Trophoblast cell (in vitro differentiated cells and primary cell): ENCODE data around the gene CTNNA1.

ENCODE experiments used
- DNase-seq, 2 donors: peaks; one replicate each; pipeline ENCODE4 v3.0.0-alpha.2; 2016
- H2AFZ ChIP-seq: 2 replicates; pipeline ENCODE4 v1.6.1; 2013; ENCODE audit warnings: low read length, moderate library complexity, mild to moderate bottlenecking; ENCODE audit not compliant: insufficient read depth, poor library complexity
- H2AK5ac ChIP-seq: 2 replicates; pipeline ENCODE4 v1.6.1; 2013; ENCODE audit warnings: mild to moderate bottlenecking, low read length
- H2BK120ac ChIP-seq: 2 replicates; pipeline ENCODE4 v1.6.1; 2013; ENCODE audit warnings: low read length, mild to moderate bottlenecking, moderate library complexity; ENCODE audit not compliant: insufficient read depth, poor library complexity
- H2BK12ac ChIP-seq: 2 replicates; pipeline ENCODE4 v1.6.1; 2013; ENCODE audit warnings: mild to moderate bottlenecking, low read length, moderate library complexity
- H2BK5ac ChIP-seq: 2 replicates; pipeline ENCODE4 v1.6.1; 2013; ENCODE audit warnings: low read length, low read depth, moderate library complexity, mild to moderate bottlenecking; ENCODE audit not compliant: poor library complexity
- H3K14ac ChIP-seq: 2 replicates; pipeline ENCODE4 v1.6.1; 2013; ENCODE audit warnings: mild to moderate bottlenecking, low read length
- H3K18ac ChIP-seq: 2 replicates; pipeline ENCODE4 v1.6.1; 2013; ENCODE audit warnings: mild to moderate bottlenecking, low read length
- H3K23ac ChIP-seq: 2 replicates; pipeline ENCODE4 v1.6.1; 2013; ENCODE audit warnings: low read length
- H3K27ac ChIP-seq: 2 replicates; pipeline ENCODE4 v1.5.1; 2013; ENCODE audit warnings: low read depth, mild to moderate bottlenecking, inconsistent platforms, low read length, moderate library complexity
- H3K27me3 ChIP-seq: 2 replicates; pipeline ENCODE4 v1.6.1; 2013; ENCODE audit warnings: inconsistent platforms, mild to moderate bottlenecking, low read length, moderate library complexity; ENCODE audit not compliant: insufficient read depth
- H3K36me3 ChIP-seq, 2 experiments: 1 replicate in 1 of 2; 2 replicates in 1 of 2; pipeline ENCODE4 v1.6.1; 2013; ENCODE audit warnings: low read length in 2 of 2, mild to moderate bottlenecking in 2 of 2, moderate library complexity in 1 of 2; ENCODE audit not compliant: insufficient read depth in 2 of 2, control insufficient read depth in 1 of 2
- H3K4ac ChIP-seq: 2 replicates; pipeline ENCODE4 v1.6.1; 2013; ENCODE audit warnings: low read depth, mild to moderate bottlenecking, low read length, moderate library complexity
- H3K4me1 ChIP-seq, 2 experiments: 1 replicate in 1 of 2; 2 replicates in 1 of 2; pipeline ENCODE4 v1.6.1; 2013; ENCODE audit warnings: low read length in 2 of 2, mild to moderate bottlenecking in 2 of 2, moderate library complexity in 1 of 2; ENCODE audit not compliant: insufficient read depth in 2 of 2, control insufficient read depth in 1 of 2
- H3K4me2 ChIP-seq: 2 replicates; pipeline ENCODE4 v1.6.1; 2013; ENCODE audit warnings: inconsistent platforms, mild to moderate bottlenecking, low read length, moderate library complexity
- H3K4me3 ChIP-seq: 2 replicates; pipeline ENCODE4 v1.5.1; 2013; ENCODE audit warnings: mild to moderate bottlenecking, low read depth, low read length, inconsistent platforms
- H3K79me1 ChIP-seq: one replicate; pipeline ENCODE4 v1.6.1; 2013; ENCODE audit warnings: low read length
- H3K79me2 ChIP-seq: 2 replicates; pipeline ENCODE4 v1.6.1; 2013; ENCODE audit warnings: low read length, mild to moderate bottlenecking; ENCODE audit not compliant: control insufficient read depth, insufficient read depth, poor library complexity
- H3K9ac ChIP-seq: 2 replicates; pipeline ENCODE4 v1.6.1; 2013; ENCODE audit warnings: mild to moderate bottlenecking, low read length
- H3K9me3 ChIP-seq: 2 replicates; pipeline ENCODE4 v1.6.1; 2013; ENCODE audit warnings: low read depth, mild to moderate bottlenecking, control low read depth, inconsistent platforms, low read length; ENCODE audit not compliant: insufficient read depth
- H4K12ac ChIP-seq: 2 replicates; pipeline ENCODE4 v1.6.1; 2013; ENCODE audit warnings: low read depth, mild to moderate bottlenecking, low read length, moderate library complexity
- H4K8ac ChIP-seq: 2 replicates; pipeline ENCODE4 v1.6.1; 2013; ENCODE audit warnings: low read depth, mild to moderate bottlenecking, low read length, moderate library complexity
- H4K91ac ChIP-seq: one replicate; pipeline ENCODE4 v1.6.1; 2013; ENCODE audit warnings: low read depth, mild to moderate bottlenecking, low read length, moderate library complexity
- WGBS: extraction: QIAGEN DNeasy Blood & Tissue Kit; methylation state at CpG from one replicate; pipeline ENCODE4 v1.1.7; 2013; ENCODE audit warnings: missing lambda C conversion rate; ENCODE audit not compliant: insufficient read length, insufficient coverage; ENCODE audit errors: extremely low coverage; 5-methylcytosine and 5-hydroxymethylcytosine counted together

Gene CTNNA1

DNA sequence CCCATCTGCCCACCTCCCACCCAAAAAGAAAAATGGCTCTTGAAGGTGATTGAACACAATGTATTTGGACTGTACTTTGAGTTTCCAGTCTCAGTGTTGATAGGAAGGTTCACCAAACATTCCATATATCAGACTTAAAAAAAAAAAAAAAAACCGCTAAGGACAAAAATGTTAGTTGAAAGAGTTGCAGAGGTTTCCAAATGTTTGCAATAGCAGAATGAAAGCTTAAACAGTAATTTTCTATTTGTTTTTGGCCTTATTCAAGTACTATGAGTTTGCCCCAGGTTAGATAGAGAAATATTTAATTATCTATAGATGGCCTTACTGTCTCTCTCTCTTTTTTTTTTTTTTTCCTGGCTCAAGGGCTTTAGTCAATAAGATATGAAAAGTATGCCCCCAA lies 115.8 kb downstream of the CTNNA1 start:
- no peak overlapping the region for H2BK12ac ChIP-seq
- H3K79me1 ChIP-seq, result peaks cover 3% of the 10 kb centered on the region
- H3K36me3 ChIP-seq, result no peaks in the 10 kb centered on the region
- H3K9me3 ChIP-seq, result no peaks in the 10 kb centered on the region
- DNase-seq, result no peak
- no peak overlapping the region for H3K4me2 ChIP-seq
- no peak overlapping the region for H3K14ac ChIP-seq
- H3K79me2 ChIP-seq, result peaks cover 4% of the 10 kb centered on the region
- H3K18ac ChIP-seq, result no peak overlapping the region
- H3K27ac ChIP-seq, result no peak overlapping the region
- no peak overlapping the region for H3K23ac ChIP-seq
- H3K4me3 ChIP-seq, result no peak overlapping the region
- H3K27me3 ChIP-seq, result no peaks in the 10 kb centered on the region
- WGBS, result no CpG with 5 or more reads among the region's 1 CpG
- H4K12ac ChIP-seq, result no peak overlapping the region
- H2BK120ac ChIP-seq, result no peak overlapping the region
- H3K4me1 ChIP-seq, result peaks cover 2 to 12% of the 10 kb centered on the region in 2 experiments
- no peak overlapping the region for H4K91ac ChIP-seq
- H4K8ac ChIP-seq, result no peak overlapping the region
- no peak overlapping the region for H2BK5ac ChIP-seq
- H2AK5ac ChIP-seq, result no peak overlapping the region
- H3K4ac ChIP-seq, result no peak overlapping the region
- H2AFZ ChIP-seq, result no peak overlapping the region
- no peak overlapping the region for H3K9ac ChIP-seq

DNA sequence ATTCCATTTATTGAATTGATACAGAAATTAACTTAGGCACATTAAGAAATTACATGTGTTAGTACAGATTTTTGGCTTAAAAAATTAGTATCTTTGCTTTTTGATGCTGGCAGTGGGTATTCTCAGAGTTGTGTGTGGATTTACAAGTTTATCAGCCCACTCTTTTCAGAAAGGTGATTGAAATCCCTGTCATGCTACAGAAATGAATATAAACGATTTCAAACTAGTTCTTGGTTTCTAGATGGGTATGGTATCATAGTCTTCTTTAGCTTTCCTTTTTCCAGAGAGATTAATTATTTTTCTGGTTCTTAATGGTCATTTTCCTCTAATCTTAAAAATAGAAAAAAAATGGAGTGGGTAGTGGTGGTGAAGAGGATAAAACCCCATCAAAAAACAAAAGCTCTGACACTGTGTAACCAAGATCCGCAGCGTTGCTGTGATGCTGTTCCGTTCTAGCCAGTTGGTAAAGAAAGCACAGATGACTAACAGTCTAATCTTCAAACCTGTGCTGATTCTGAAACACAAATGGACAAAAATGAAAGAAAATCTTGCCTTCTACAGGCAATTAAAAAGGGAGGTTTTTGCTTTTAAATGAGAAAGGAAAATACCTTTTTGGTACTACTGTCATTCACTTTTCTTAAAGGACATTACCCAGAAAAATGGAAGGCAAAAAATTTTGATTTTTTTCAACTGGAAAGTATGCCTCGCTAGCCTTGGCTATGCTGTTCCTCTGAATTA lies 116.7 kb downstream of the CTNNA1 start:
- Histone ChIP-seq H3K9me3 (no peaks in the 10 kb centered on the region), H2BK120ac (no peak overlapping the region), H3K4me3 (no peak overlapping the region), H3K27ac (no peak overlapping the region), H3K23ac (no peak overlapping the region), H3K27me3 (no peaks in the 10 kb centered on the region), H4K8ac (no peak overlapping the region), H3K36me3 (no peaks in the 10 kb centered on the region), H3K79me1 (peaks cover 3% of the 10 kb centered on the region), H2BK12ac (no peak overlapping the region), H3K79me2 (peaks cover 6% of the 10 kb centered on the region), H3K9ac (no peak overlapping the region), H4K12ac (no peak overlapping the region), H3K14ac (no peak overlapping the region), H4K91ac (no peak overlapping the region), H2AK5ac (no peak overlapping the region), H3K4ac (no peak overlapping the region), H2AFZ (no peak overlapping the region), H3K4me2 (no peak overlapping the region), H3K4me1 (peaks cover 4 to 12% of the 10 kb centered on the region in 2 experiments), H2BK5ac (no peak overlapping the region), H3K18ac (no peak overlapping the region)
- WGBS, result no CpG with 5 or more reads among the region's 5 CpGs
- DNase-seq, result no peak

DNA sequence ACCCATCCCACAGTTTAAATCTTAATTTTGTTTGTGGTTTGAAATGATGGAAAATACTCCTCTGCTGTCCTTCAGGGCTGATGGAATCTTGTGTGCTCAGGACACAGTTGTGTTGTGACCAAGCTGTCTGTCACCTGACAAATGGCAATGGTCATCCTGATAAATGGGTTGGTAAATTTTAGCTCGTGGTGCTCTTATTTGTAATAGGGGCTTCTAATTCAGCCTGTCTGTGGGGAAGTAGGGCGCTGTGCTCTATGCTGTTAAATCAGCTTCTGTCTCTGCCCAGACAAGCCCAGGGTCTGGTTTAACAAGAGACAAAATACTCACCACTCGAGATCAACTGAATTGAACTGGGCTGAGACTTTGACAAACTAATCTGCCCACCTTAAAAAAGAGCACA lies 117.4 kb downstream of the CTNNA1 start:
- no peak overlapping the region for H4K12ac ChIP-seq
- no peak overlapping the region for H2AK5ac ChIP-seq
- H4K91ac ChIP-seq, result no peak overlapping the region
- peaks cover 6% of the 10 kb centered on the region for H3K79me2 ChIP-seq
- peak overlapping the region; percentile 70 for H3K4ac ChIP-seq
- peaks cover 3% of the 10 kb centered on the region for H3K79me1 ChIP-seq
- H2BK5ac ChIP-seq, result no peak overlapping the region
- no peak overlapping the region for H3K18ac ChIP-seq
- WGBS, result no CpG with 5 or more reads among the region's 3 CpGs
- H3K27ac ChIP-seq, result peak overlapping the region; percentile 27
- no peaks in the 10 kb centered on the region for H3K27me3 ChIP-seq
- H2AFZ ChIP-seq, result no peak overlapping the region
- no peak overlapping the region for H3K4me3 ChIP-seq
- H3K4me1 ChIP-seq, result peaks cover 4 to 12% of the 10 kb centered on the region in 2 experiments
- no peak for DNase-seq
- no peak overlapping the region for H3K4me2 ChIP-seq
- no peak overlapping the region for H3K9ac ChIP-seq
- H3K23ac ChIP-seq, result no peak overlapping the region
- H3K9me3 ChIP-seq, result no peaks in the 10 kb centered on the region
- no peak overlapping the region for H4K8ac ChIP-seq
- no peaks in the 10 kb centered on the region for H3K36me3 ChIP-seq
- H2BK120ac ChIP-seq, result peak overlapping the region; percentile 4
- H2BK12ac ChIP-seq, result no peak overlapping the region
- no peak overlapping the region for H3K14ac ChIP-seq

DNA sequence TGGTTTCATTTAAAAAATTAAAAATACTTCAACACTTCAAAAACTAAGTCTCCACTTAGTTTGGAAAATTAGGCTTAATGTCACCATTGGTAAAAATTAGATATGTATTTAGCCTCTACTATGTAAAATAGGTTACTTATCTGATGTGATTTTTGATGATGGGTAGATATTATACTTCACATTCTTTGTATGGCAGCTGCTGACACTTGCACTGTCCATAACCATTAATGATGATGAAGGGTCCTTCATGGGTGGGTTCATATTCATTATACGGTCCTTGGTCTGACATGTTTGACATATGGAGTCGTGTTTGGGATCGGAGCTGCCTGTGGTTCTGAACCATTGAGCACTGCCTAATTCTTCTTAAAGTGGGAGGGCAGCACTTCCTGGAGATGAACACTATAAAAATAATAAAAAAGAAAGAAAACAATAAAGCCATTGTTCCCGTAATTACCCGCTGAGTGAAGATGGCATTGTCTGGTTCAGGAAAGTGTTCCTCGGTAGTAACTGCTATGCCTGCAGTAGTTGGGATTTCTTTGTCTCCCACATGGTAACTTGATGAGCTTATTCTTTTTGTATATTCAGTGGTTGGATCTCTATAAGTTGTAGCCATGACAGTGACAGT lies 119.7 kb downstream of the CTNNA1 start:
- no peak overlapping the region for H2BK5ac ChIP-seq
- no peak overlapping the region for H2AFZ ChIP-seq
- H3K36me3 ChIP-seq, result no peaks in the 10 kb centered on the region
- H4K8ac ChIP-seq, result no peak overlapping the region
- H3K4me1 ChIP-seq, result peaks cover 4 to 9% of the 10 kb centered on the region in 2 experiments
- H4K91ac ChIP-seq, result no peak overlapping the region
- no peaks in the 10 kb centered on the region for H3K27me3 ChIP-seq
- no peak overlapping the region for H4K12ac ChIP-seq
- H3K23ac ChIP-seq, result no peak overlapping the region
- no peaks in the 10 kb centered on the region for H3K9me3 ChIP-seq
- H2BK12ac ChIP-seq, result no peak overlapping the region
- DNase-seq, result no peak
- no peak overlapping the region for H2BK120ac ChIP-seq
- no CpG with 5 or more reads among the region's 6 CpGs for WGBS
- H3K4me2 ChIP-seq, result no peak overlapping the region
- peaks cover 3% of the 10 kb centered on the region for H3K79me1 ChIP-seq
- no peak overlapping the region for H3K4ac ChIP-seq
- H3K79me2 ChIP-seq, result peaks cover 8% of the 10 kb centered on the region
- H2AK5ac ChIP-seq, result no peak overlapping the region
- H3K14ac ChIP-seq, result no peak overlapping the region
- no peak overlapping the region for H3K4me3 ChIP-seq
- no peak overlapping the region for H3K9ac ChIP-seq
- no peak overlapping the region for H3K18ac ChIP-seq
- H3K27ac ChIP-seq, result no peak overlapping the region
